ENCODE data around the gene NGDN. TPM values are rescaled to one million over a fixed set of nuclear protein-coding genes. Genes with fewer than 3 reads are reported as not detected.

The NGDN gene
- total RNA-seq, 1 experiment from 2014 or later, result 42.0 TPM

GRCh38 chr14:23465261-23465660, 4.2 kb upstream of the NGDN start:
- DNase-seq (ENCODE audit: low read depth, low spot score) (no peak), ATAC-seq (no peak)
- Histone ChIP-seq H4K20me1 (ENCODE audit: insufficient read depth) (no peaks in the 10 kb centered on the region), H2AFZ (ENCODE audit: low read depth, low read length, poor library complexity, severe bottlenecking) (no peak overlapping the region), H3K27me3 (ENCODE audit: insufficient read depth, low read length) (no peaks in the 10 kb centered on the region), H3K9me2 (ENCODE audit: insufficient read depth) (no peaks in the 10 kb centered on the region), H3K27ac (ENCODE audit: low read depth, low read length) (no peak overlapping the region), H3K9me3 (ENCODE audit: control insufficient read depth in 1 of 2, insufficient read depth in 1 of 2, low read depth in 1 of 2, low read length in 2 of 2) (no peaks in the 10 kb centered on the region), H3K36me3 (ENCODE audit: control insufficient read depth in 1 of 2, insufficient read depth in 2 of 2, low read length in 2 of 2) (no peaks in the 10 kb centered on the region), H3K4me3 (replicated peaks in 1 of 2; ENCODE audit: low read depth in 1 of 2, low read length in 2 of 2) (no peak overlapping the region), H3K9ac (ENCODE audit: low read length) (no peak overlapping the region), H3K4me1 (ENCODE audit: control insufficient read depth in 1 of 2, insufficient read depth in 2 of 2, low read length in 2 of 2) (peaks cover under 1 to 9% of the 10 kb centered on the region in 2 experiments), H3K4me2 (ENCODE audit: low read length) (no peak overlapping the region), H3K79me2 (ENCODE audit: insufficient read depth, low read length) (peaks cover 8% of the 10 kb centered on the region)
- BruUV-seq (replicated peaks), result no TSS peak
- ChIA-PET RAD21 (ENCODE audit: low non-redundant PET in 1 of 2, low total read pairs in 2 of 2, uncharacterized antibody in 2 of 2, unreplicated experiment in 2 of 2) (no interaction called here), POLR2A (no interaction called here), CTCF (interaction anchor here (0.9 kb wide), 1 partner anchor 9 kb away, joined by 3 read pairs; no protein-coding TSS in a partner anchor)
- intact Hi-C loops (cut with micrococcal nuclease), result no loop called here
- TF ChIP-seq CTCF (IDR thresholded peaks at IDR 0.05 in 2 of 3, conservative IDR thresholded peaks at IDR 0.05 in 1 of 3; ENCODE audit: borderline replicate concordance in 1 of 3, insufficient read depth in 1 of 3, low read depth in 2 of 3, low read length in 2 of 3) (no peak), ZFX (IDR thresholded peaks at IDR 0.05) (no peak), POLR2A (IDR thresholded peaks at IDR 0.05; ENCODE audit: borderline replicate concordance, extremely low read depth, insufficient read depth, insufficient read length) (no peak), CEBPB (IDR thresholded peaks at IDR 0.05; ENCODE audit: low read depth) (no peak), FOSL1 (IDR thresholded peaks at IDR 0.05; ENCODE audit: low read depth) (no peak), EGR1 (IDR thresholded peaks at IDR 0.05; ENCODE audit: low read depth) (no peak), SP1 (IDR thresholded peaks at IDR 0.05; ENCODE audit: low read depth) (no peak), EZH2 (IDR thresholded peaks at IDR 0.05) (no peak), EZH2phosphoT487 (IDR thresholded peaks at IDR 0.05; ENCODE audit: borderline replicate concordance) (no peak), JUND (IDR thresholded peaks at IDR 0.05) (no peak), TCF7L2 (IDR thresholded peaks at IDR 0.05; ENCODE audit: borderline replicate concordance, extremely low read depth, insufficient read depth, insufficient read length) (no peak), SRF (IDR thresholded peaks at IDR 0.05; ENCODE audit: low read depth) (no peak), RAD21 (IDR thresholded peaks at IDR 0.05; ENCODE audit: low read depth) (no peak), POLR2AphosphoS5 (IDR thresholded peaks at IDR 0.05; ENCODE audit: low read depth, low read length) (no peak), CBX3 (IDR thresholded peaks at IDR 0.05; ENCODE audit: low read depth) (no peak), ZBTB33 (IDR thresholded peaks at IDR 0.05; ENCODE audit: extremely low read depth, insufficient replicate concordance, low read length) (no peak), ATF3 (IDR thresholded peaks at IDR 0.05) (no peak), ELF1 (IDR thresholded peaks at IDR 0.05; ENCODE audit: borderline replicate concordance, low read depth) (no peak), SIN3A (IDR thresholded peaks at IDR 0.05; ENCODE audit: low read depth) (no peak)
- TF ChIP-seq, protein P1, sequence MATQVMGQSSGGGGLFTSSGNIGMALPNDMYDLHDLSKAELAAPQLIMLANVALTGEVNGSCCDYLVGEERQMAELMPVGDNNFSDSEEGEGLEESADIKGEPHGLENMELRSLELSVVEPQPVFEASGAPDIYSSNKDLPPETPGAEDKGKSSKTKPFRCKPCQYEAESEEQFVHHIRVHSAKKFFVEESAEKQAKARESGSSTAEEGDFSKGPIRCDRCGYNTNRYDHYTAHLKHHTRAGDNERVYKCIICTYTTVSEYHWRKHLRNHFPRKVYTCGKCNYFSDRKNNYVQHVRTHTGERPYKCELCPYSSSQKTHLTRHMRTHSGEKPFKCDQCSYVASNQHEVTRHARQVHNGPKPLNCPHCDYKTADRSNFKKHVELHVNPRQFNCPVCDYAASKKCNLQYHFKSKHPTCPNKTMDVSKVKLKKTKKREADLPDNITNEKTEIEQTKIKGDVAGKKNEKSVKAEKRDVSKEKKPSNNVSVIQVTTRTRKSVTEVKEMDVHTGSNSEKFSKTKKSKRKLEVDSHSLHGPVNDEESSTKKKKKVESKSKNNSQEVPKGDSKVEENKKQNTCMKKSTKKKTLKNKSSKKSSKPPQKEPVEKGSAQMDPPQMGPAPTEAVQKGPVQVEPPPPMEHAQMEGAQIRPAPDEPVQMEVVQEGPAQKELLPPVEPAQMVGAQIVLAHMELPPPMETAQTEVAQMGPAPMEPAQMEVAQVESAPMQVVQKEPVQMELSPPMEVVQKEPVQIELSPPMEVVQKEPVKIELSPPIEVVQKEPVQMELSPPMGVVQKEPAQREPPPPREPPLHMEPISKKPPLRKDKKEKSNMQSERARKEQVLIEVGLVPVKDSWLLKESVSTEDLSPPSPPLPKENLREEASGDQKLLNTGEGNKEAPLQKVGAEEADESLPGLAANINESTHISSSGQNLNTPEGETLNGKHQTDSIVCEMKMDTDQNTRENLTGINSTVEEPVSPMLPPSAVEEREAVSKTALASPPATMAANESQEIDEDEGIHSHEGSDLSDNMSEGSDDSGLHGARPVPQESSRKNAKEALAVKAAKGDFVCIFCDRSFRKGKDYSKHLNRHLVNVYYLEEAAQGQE (IDR thresholded peaks at IDR 0.05; ENCODE audit: low read depth), result no peak

Measured in HCT116 (cell line).